Vagina (tissue), 2 donors: Measurements from ENCODE around the gene MRPL51.

ENCODE experiments used
- POLR2A ChIP-seq, 2 donors: fragments of 450-650 bp; IDR thresholded peaks; one replicate each; pipeline ENCODE4 v1.6.1; 2017; ENCODE audit warnings: antibody characterized with exemption in 2 of 2, mild to moderate bottlenecking in 2 of 2, moderate library complexity in 2 of 2
- POLR2AphosphoS5 ChIP-seq, 2 donors: sonication (generic); formaldehyde crosslinking; IDR thresholded peaks; one replicate each; pipeline ENCODE4 v1.9.0; 2017; ENCODE audit warnings: antibody characterized with exemption in 2 of 2, mild to moderate bottlenecking in 2 of 2, low read depth in 1 of 2; ENCODE audit not compliant: insufficient read depth in 1 of 2
- TF ChIP-seq, protein P1 (sequence below), 3 experiments: fragments of 450-650 bp in 2 of 3; fragments of 200-600 bp in 1 of 3; sonication (generic) in 1 of 3; IDR thresholded peaks; one replicate each; pipeline ENCODE4 v1.5.1; 2017 to 2019; ENCODE audit warnings: antibody characterized with exemption in 3 of 3, mild to moderate bottlenecking in 2 of 3, moderate library complexity in 2 of 3

DNA sequence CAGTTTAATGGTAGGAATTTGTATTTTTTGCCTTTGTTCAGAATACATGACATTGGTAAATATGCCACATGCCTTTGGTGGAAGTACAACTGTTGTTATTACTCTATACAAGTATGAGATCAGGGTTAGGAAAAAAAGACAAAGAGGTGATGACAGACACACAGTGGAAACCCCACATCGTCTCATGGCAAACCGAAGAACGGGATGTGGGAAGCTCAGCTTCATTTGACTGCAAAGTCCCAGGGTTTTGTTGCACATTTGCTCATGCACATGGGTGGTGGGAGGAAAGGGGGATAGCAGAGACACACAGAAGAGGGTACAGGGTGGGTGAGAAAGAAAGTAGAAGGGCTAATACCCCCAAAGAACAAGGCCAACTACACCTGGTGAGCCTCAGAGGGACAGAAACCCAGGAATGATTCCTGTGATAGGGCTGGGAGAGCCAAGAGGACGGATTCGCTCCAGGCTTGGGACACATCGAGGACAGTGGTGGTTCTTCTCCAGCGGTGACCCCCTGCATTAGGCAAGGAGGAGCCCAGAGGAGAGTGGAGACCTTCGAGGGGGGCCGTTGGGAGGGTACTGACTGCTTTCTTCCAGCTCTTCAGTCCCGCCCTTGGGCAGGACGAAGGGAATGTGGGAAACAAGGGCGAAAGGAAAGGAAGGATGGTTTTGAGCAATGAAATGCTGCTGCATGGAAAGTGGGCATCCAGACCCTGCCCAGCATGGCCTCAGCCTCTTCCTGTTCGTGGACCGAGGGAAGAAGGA is 30.6 kb downstream of the MRPL51 start:
- TF ChIP-seq, protein P1, sequence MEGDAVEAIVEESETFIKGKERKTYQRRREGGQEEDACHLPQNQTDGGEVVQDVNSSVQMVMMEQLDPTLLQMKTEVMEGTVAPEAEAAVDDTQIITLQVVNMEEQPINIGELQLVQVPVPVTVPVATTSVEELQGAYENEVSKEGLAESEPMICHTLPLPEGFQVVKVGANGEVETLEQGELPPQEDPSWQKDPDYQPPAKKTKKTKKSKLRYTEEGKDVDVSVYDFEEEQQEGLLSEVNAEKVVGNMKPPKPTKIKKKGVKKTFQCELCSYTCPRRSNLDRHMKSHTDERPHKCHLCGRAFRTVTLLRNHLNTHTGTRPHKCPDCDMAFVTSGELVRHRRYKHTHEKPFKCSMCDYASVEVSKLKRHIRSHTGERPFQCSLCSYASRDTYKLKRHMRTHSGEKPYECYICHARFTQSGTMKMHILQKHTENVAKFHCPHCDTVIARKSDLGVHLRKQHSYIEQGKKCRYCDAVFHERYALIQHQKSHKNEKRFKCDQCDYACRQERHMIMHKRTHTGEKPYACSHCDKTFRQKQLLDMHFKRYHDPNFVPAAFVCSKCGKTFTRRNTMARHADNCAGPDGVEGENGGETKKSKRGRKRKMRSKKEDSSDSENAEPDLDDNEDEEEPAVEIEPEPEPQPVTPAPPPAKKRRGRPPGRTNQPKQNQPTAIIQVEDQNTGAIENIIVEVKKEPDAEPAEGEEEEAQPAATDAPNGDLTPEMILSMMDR (IDR thresholded peaks at IDR 0.05): no peak
- TF ChIP-seq POLR2AphosphoS5 (IDR thresholded peaks at IDR 0.05; ENCODE audit: insufficient read depth in 1 of 2, low read depth in 1 of 2): no peak
- TF ChIP-seq POLR2A (IDR thresholded peaks at IDR 0.05): no peak
